A549 (cell line): ENCODE measurements around the gene BPIFB4. TPM values are rescaled to one million over a fixed set of nuclear protein-coding genes. Genes with fewer than 3 reads are reported as not detected.

Experiments used
- ATAC-seq, 2 experiments: fragments of 200-7000 bp in 1 of 2; fragments of >200 bp in 1 of 2; cut with Nextera tagmentation in 1 of 2; cut with Tn5 transposase in 1 of 2; 3 replicates each; pipeline versions ENCODE4 v1.8.0 to v1.9.1; 2018 to 2020; ENCODE audit warnings: mild to moderate bottlenecking in 1 of 2, moderate library complexity in 1 of 2
- CTCF ChIA-PET: fragments of 300-600 bp; sonication (Branson Sonifier 250); formaldehyde crosslinking; extraction: SDS; loops from one replicate; lab custom pipeline; 2021; ENCODE audit warnings: antibody characterized with exemption, inconsistent platforms; lab: Yijun Ruan, JAX
- POLR2A ChIA-PET: fragments of 350-600 bp; formaldehyde crosslinking; extraction: SDS; loops from one replicate; lab custom pipeline; 2021; ENCODE audit warnings: antibody characterized with exemption, inconsistent platforms; lab: Yijun Ruan, JAX
- DNase-seq, 2 experiments: peaks; one replicate each; pipeline versions ENCODE4 v3.0.0 to v3.0.0-alpha.2; 2011 to 2016; ENCODE audit warnings: low read depth in 1 of 2, low spot score in 1 of 2
- FAIRE-seq: peaks from 2 replicates; lab custom pipeline; 2011; peaks lifted over from hg19 to GRCh38; lab: Jason Lieb, UNC
- H3K27ac ChIP-seq, 2 experiments: fragments of >200 bp; sonication (Bioruptor Twin); formaldehyde crosslinking; 3 replicates each; pipeline ENCODE4 v1.5.1; 2016 to 2017
- H3K4me1 ChIP-seq: fragments of >200 bp; sonication (Bioruptor Twin); formaldehyde crosslinking; 3 replicates; pipeline ENCODE4 v1.6.1; 2016
- H3K4me2 ChIP-seq: fragments of >200 bp; sonication (Bioruptor Twin); formaldehyde crosslinking; 3 replicates; pipeline ENCODE4 v1.6.1; 2016
- H3K4me3 ChIP-seq: fragments of >200 bp; sonication (Bioruptor Twin); formaldehyde crosslinking; 3 replicates; pipeline ENCODE4 v1.5.1; 2016
- H3K9me3 ChIP-seq: fragments of >200 bp; sonication (Bioruptor Twin); formaldehyde crosslinking; 3 replicates; pipeline ENCODE4 v1.6.1; 2016
- BCL3 ChIP-seq: fragments of >200 bp; sonication (Bioruptor Twin); formaldehyde crosslinking; IDR thresholded peaks from 3 replicates; pipeline ENCODE4 v1.6.1; 2016
- CBX8 ChIP-seq: fragments of 200-600 bp; sonication (generic); IDR thresholded peaks from 2 replicates; pipeline ENCODE4 v1.6.1; 2016
- CEBPB ChIP-seq, 2 experiments: fragments of >200 bp in 1 of 2; sonication (Bioruptor Twin) in 1 of 2; formaldehyde crosslinking in 1 of 2; IDR thresholded peaks; 2 replicates each; pipeline ENCODE4 v1.6.1; 2012 to 2016
- CHD2 ChIP-seq: fragments of 150-350 bp; IDR thresholded peaks from 2 replicates; pipeline ENCODE4 v1.6.1; 2014; ENCODE audit warnings: low read length; ENCODE audit not compliant: partially characterized antibody
- E2F6 ChIP-seq: IDR thresholded peaks from 2 replicates; pipeline ENCODE4 v1.6.1; 2012; ENCODE audit warnings: low read depth, borderline replicate concordance
- EHF ChIP-seq: fragments of 250-450 bp; sonication (Bioruptor Pico); IDR thresholded peaks from 2 replicates; pipeline ENCODE4 v1.5.0; 2020; ENCODE audit warnings: mild to moderate bottlenecking
- EP300 ChIP-seq, 2 experiments: fragments of >200 bp; sonication (Bioruptor Twin); formaldehyde crosslinking; IDR thresholded peaks; 2 replicates in 1 of 2; 3 replicates in 1 of 2; pipeline ENCODE4 v1.6.1; 2016 to 2017
- GATA3 ChIP-seq: IDR thresholded peaks from 2 replicates; pipeline ENCODE4 v1.6.1; 2012; ENCODE audit warnings: borderline replicate concordance
- HES2 ChIP-seq: fragments of >200 bp; sonication (Bioruptor Twin); formaldehyde crosslinking; IDR thresholded peaks from 2 replicates; pipeline ENCODE4 v1.6.1; 2016
- HOXA7 ChIP-seq: fragments of 250-450 bp; sonication (Bioruptor Pico); IDR thresholded peaks from 2 replicates; pipeline ENCODE4 v1.5.0; 2020; ENCODE audit warnings: mild to moderate bottlenecking, moderate library complexity
- HOXB5 ChIP-seq: fragments of 250-450 bp; sonication (Bioruptor Pico); IDR thresholded peaks from 2 replicates; pipeline ENCODE4 v1.5.0; 2020; ENCODE audit warnings: mild to moderate bottlenecking, moderate library complexity
- MAFK ChIP-seq: fragments of 450-650 bp; IDR thresholded peaks from 2 replicates; pipeline ENCODE4 v1.6.1; 2014; ENCODE audit not compliant: partially characterized antibody
- MAX ChIP-seq: IDR thresholded peaks from 2 replicates; pipeline ENCODE4 v1.6.1; 2012
- NR3C1 ChIP-seq: fragments of >200 bp; sonication (Bioruptor Twin); formaldehyde crosslinking; IDR thresholded peaks from 3 replicates; pipeline ENCODE4 v1.6.1; 2017
- PHF8 ChIP-seq: fragments of 200-600 bp; sonication (generic); IDR thresholded peaks from 2 replicates; pipeline ENCODE4 v1.6.1; 2016; ENCODE audit warnings: low read depth, mild to moderate bottlenecking, antibody characterized with exemption, moderate library complexity, borderline replicate concordance
- REST ChIP-seq: fragments of 200-600 bp; sonication (generic); IDR thresholded peaks from 2 replicates; pipeline ENCODE4 v1.6.1; 2016; ENCODE audit warnings: antibody characterized with exemption, mild to moderate bottlenecking, moderate library complexity
- RNF2 ChIP-seq: fragments of 200-600 bp; sonication (generic); IDR thresholded peaks from 2 replicates; pipeline ENCODE4 v1.6.1; 2016; ENCODE audit warnings: low read depth, mild to moderate bottlenecking, antibody characterized with exemption, moderate library complexity, borderline replicate concordance
- TFCP2L1 ChIP-seq: fragments of 250-450 bp; sonication (Bioruptor Pico); IDR thresholded peaks from 2 replicates; pipeline ENCODE4 v1.5.0; 2021; ENCODE audit warnings: mild to moderate bottlenecking
- TP53 ChIP-seq: fragments of 250-450 bp; sonication (Bioruptor Pico); IDR thresholded peaks from 2 replicates; pipeline ENCODE4 v1.5.0; 2021; ENCODE audit warnings: mild to moderate bottlenecking, moderate library complexity
- USF2 ChIP-seq: fragments of 450-650 bp; IDR thresholded peaks from 2 replicates; pipeline ENCODE4 v1.6.1; 2014; ENCODE audit warnings: antibody characterized with exemption
- ZC3H11A ChIP-seq: fragments of 450-650 bp; IDR thresholded peaks from 2 replicates; pipeline ENCODE4 v1.6.1; 2014; ENCODE audit warnings: antibody characterized with exemption, mild to moderate bottlenecking
- ZFP36 ChIP-seq: fragments of 450-650 bp; IDR thresholded peaks from 2 replicates; pipeline ENCODE4 v1.6.1; 2014; ENCODE audit warnings: borderline replicate concordance; ENCODE audit not compliant: partially characterized antibody
- ZNF302 ChIP-seq: fragments of 250-450 bp; sonication (Bioruptor Pico); IDR thresholded peaks from 2 replicates; pipeline ENCODE4 v1.9.0; 2021; ENCODE audit warnings: inconsistent platforms, mild to moderate bottlenecking, moderate library complexity
- ZSCAN20 ChIP-seq: fragments of 250-450 bp; sonication (Bioruptor Pico); IDR thresholded peaks from 2 replicates; pipeline ENCODE4 v1.8.0; 2022; ENCODE audit warnings: mild to moderate bottlenecking, moderate library complexity
- WGBS: methylation state at CpG from one replicate; pipeline ENCODE4 v1.1.6; 2017; ENCODE audit errors: missing lambda C conversion rate; 5-methylcytosine and 5-hydroxymethylcytosine counted together
- polyA plus RNA-seq, 4 experiments: library from polyadenylated mRNA; depleted of rRNA in 3 of 4; stranded (reverse); fragments of >200 nt; fragmentation: RNase III in 1 of 4; extraction: RNeasy Plus Mini Kit Qiagen cat#74134 plus additional on column Dnase treatment in 1 of 4; gene quantifications; 2 replicates in 3 of 4; 3 replicates in 1 of 4; pipeline ENCODE4 v1.2.3, GENCODE V29; 2011 to 2017

The BPIFB4 gene
- polyA plus RNA-seq, 2 of the 4 experiments (the other 2 are of a cell fraction) = not detected

- Histone ChIP-seq H3K4me2 (no peak overlapping the region), H3K4me1 (no peaks in the 10 kb centered on the region), H3K9me3 (no peaks in the 10 kb centered on the region), H3K27ac (no peak overlapping the region), H3K4me3 (no peak overlapping the region)
- ChIA-PET POLR2A (no interaction called here), CTCF (interaction anchor here (1.5 to 3.4 kb wide), 2 partner anchors 9 to 10 kb away, joined by 5 to 15 read pairs; no protein-coding TSS in a partner anchor)
- DNase-seq (no peak), ATAC-seq (no peak), FAIRE-seq (no peak)
- TF ChIP-seq EHF (CRISPR knock-in tag) = no peak
- TF ChIP-seq ZFP36 = peak; percentile 57
- no peak for TF ChIP-seq PHF8
- TF ChIP-seq CEBPB (IDR thresholded peaks at IDR 0.05) = no peak
- no peak for TF ChIP-seq TP53
- 68% methylated on average over 14 of the region's 14 CpGs for WGBS
These were observed 6.7 kb downstream of the BPIFB4 start for GRCh38 chr20:33086052-33086722.

GRCh38 chr20:33091147-33091546, 11.7 kb downstream of the BPIFB4 start:
- H3K4me2 ChIP-seq = no peak overlapping the region
- ATAC-seq = no peak
- 22% methylated on average over 3 of the region's 3 CpGs for WGBS
- no peak for DNase-seq
- H3K27ac ChIP-seq = no peak overlapping the region
- ChIA-PET CTCF (interaction anchor here (0.8 to 1.6 kb wide), 5 partner anchors 10 to 210 kb away, joined by 3 to 7 read pairs (median 3); no protein-coding TSS in a partner anchor), POLR2A (no interaction called here)
- H3K4me1 ChIP-seq = no peaks in the 10 kb centered on the region
- no peak overlapping the region for H3K4me3 ChIP-seq
- TF ChIP-seq RNF2 (no peak), NR3C1 (no peak), BCL3 (no peak), HOXA7 (CRISPR knock-in tag) (no peak), TFCP2L1 (CRISPR knock-in tag) (no peak), MAX (no peak), MAFK (no peak)
- H3K9me3 ChIP-seq = no peaks in the 10 kb centered on the region
- no peak for FAIRE-seq

GRCh38 chr20:33091693-33092092, 12.2 kb downstream of the BPIFB4 start:
- Histone ChIP-seq H3K4me1 (no peaks in the 10 kb centered on the region), H3K9me3 (no peaks in the 10 kb centered on the region), H3K4me3 (no peak overlapping the region), H3K27ac (no peak overlapping the region), H3K4me2 (no peak overlapping the region)
- FAIRE-seq (no peak), ATAC-seq (no peak), DNase-seq (no peak)
- TF ChIP-seq ZFP36 (peak; percentile 58), ZNF302 (CRISPR knock-in tag) (no peak)
- POLR2A ChIA-PET = no interaction called here
- CTCF ChIA-PET = no interaction called here
- WGBS = 40% methylated on average over 3 of the region's 3 CpGs

- WGBS = 32% methylated on average over 2 of the region's 3 CpGs
- no peak for ATAC-seq
- TF ChIP-seq ZSCAN20 = no peak
- TF ChIP-seq HES2 = no peak
- no peak for TF ChIP-seq MAX
- TF ChIP-seq HOXB5 (CRISPR knock-in tag) = no peak
- no peak for TF ChIP-seq CBX8
- no peak for TF ChIP-seq EP300 (IDR thresholded peaks at IDR 0.05)
- TF ChIP-seq NR3C1 = no peak
- TF ChIP-seq ZC3H11A = no peak
- no peak for TF ChIP-seq USF2
- TF ChIP-seq E2F6 = no peak
- TF ChIP-seq GATA3 = no peak
- no peak for TF ChIP-seq REST
- no peak for TF ChIP-seq CHD2
These were observed 12.9 kb downstream of the BPIFB4 start for GRCh38 chr20:33092361-33092760.

More at GRCh38 chr20:33092361-33092760, 12.9 kb downstream of the BPIFB4 start:
- H3K4me3 ChIP-seq = no peak overlapping the region
- POLR2A ChIA-PET = no interaction called here
- FAIRE-seq (no peak), DNase-seq (peak in 1 of 2 experiments; percentile 16)
- H3K9me3 ChIP-seq = no peaks in the 10 kb centered on the region
- H3K4me1 ChIP-seq = no peaks in the 10 kb centered on the region
- H3K4me2 ChIP-seq = no peak overlapping the region
- H3K27ac ChIP-seq = no peak overlapping the region
- CTCF ChIA-PET = no interaction called here
